ENCODE measurements around the gene MRPL48.

DNA sequence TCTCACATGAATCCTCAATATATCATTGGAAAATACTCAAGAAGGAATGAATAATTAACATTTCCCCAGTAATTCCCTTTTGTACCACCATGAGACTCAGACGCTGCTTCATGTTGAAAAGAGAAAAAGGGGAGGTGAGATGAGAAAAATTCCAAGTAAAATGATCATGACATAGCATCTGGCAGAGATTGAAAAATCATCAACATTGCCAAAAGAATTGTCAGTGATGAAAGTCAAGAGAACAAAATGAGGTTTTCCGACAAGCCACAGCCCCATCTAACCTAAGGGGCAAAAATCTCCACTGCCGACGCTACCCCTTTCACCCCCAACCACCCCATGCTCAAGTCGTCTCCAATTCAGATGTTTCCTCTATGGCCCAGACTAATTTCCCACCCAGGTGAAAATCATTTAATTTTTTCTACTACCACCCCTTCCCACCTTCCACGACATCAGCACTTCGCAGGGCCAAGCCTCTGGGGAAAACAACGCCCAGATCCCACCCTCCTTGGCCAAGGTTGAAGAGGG, 28.0 kb upstream of the MRPL48 start:
- TF ChIP-seq, protein P1, sequence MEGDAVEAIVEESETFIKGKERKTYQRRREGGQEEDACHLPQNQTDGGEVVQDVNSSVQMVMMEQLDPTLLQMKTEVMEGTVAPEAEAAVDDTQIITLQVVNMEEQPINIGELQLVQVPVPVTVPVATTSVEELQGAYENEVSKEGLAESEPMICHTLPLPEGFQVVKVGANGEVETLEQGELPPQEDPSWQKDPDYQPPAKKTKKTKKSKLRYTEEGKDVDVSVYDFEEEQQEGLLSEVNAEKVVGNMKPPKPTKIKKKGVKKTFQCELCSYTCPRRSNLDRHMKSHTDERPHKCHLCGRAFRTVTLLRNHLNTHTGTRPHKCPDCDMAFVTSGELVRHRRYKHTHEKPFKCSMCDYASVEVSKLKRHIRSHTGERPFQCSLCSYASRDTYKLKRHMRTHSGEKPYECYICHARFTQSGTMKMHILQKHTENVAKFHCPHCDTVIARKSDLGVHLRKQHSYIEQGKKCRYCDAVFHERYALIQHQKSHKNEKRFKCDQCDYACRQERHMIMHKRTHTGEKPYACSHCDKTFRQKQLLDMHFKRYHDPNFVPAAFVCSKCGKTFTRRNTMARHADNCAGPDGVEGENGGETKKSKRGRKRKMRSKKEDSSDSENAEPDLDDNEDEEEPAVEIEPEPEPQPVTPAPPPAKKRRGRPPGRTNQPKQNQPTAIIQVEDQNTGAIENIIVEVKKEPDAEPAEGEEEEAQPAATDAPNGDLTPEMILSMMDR (IDR thresholded peaks at IDR 0.05): no peak
- TF ChIP-seq, protein P2, sequence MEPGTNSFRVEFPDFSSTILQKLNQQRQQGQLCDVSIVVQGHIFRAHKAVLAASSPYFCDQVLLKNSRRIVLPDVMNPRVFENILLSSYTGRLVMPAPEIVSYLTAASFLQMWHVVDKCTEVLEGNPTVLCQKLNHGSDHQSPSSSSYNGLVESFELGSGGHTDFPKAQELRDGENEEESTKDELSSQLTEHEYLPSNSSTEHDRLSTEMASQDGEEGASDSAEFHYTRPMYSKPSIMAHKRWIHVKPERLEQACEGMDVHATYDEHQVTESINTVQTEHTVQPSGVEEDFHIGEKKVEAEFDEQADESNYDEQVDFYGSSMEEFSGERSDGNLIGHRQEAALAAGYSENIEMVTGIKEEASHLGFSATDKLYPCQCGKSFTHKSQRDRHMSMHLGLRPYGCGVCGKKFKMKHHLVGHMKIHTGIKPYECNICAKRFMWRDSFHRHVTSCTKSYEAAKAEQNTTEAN (CRISPR knock-in tag; IDR thresholded peaks at IDR 0.05): no peak
- TF ChIP-seq, protein P3, sequence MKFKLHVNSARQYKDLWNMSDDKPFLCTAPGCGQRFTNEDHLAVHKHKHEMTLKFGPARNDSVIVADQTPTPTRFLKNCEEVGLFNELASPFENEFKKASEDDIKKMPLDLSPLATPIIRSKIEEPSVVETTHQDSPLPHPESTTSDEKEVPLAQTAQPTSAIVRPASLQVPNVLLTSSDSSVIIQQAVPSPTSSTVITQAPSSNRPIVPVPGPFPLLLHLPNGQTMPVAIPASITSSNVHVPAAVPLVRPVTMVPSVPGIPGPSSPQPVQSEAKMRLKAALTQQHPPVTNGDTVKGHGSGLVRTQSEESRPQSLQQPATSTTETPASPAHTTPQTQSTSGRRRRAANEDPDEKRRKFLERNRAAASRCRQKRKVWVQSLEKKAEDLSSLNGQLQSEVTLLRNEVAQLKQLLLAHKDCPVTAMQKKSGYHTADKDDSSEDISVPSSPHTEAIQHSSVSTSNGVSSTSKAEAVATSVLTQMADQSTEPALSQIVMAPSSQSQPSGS (CRISPR knock-in tag; IDR thresholded peaks at IDR 0.05; ENCODE audit: borderline replicate concordance, low read depth): no peak
- TF ChIP-seq JUN (CRISPR knock-in tag; IDR thresholded peaks at IDR 0.05): no peak
